GM10266 (cell line): ENCODE results near the gene THRB.

ENCODE experiments used
- DNase-seq: peaks from one replicate; pipeline ENCODE4 v3.0.0; 2012; ENCODE audit errors: extremely low spot score
- CTCF ChIP-seq: IDR thresholded peaks from 2 replicates; pipeline ENCODE4 v1.5.1; 2012; ENCODE audit warnings: mild to moderate bottlenecking, low read depth; ENCODE audit not compliant: control insufficient read depth, insufficient read depth; ENCODE audit errors: missing control alignments

The THRB gene

GRCh38 chr3:24475925-24476324, 18.7 kb downstream of the THRB start:
- DNase-seq: no peak

GRCh38 chr3:24474862-24475261, 19.8 kb downstream of the THRB start:
- no peak for DNase-seq
- TF ChIP-seq CTCF: no peak

More at GRCh38 chr3:24475925-24476324, 18.7 kb downstream of the THRB start:
- TF ChIP-seq CTCF: no peak

GRCh38 chr3:24472358-24472757, 22.3 kb downstream of the THRB start:
- no peak for TF ChIP-seq CTCF
- no peak for DNase-seq

GRCh38 chr3:24471486-24471885, 23.2 kb downstream of the THRB start:
- no peak for TF ChIP-seq CTCF
- DNase-seq: no peak

- no peak for DNase-seq
- no peak for TF ChIP-seq CTCF
Measured at GRCh38 chr3:24470277-24470676, 24.4 kb downstream of the THRB start.

- no peak for TF ChIP-seq CTCF
- DNase-seq: no peak
Measured at GRCh38 chr3:24464389-24464788, 30.3 kb downstream of the THRB start.

GRCh38 chr3:24462737-24463136, 31.9 kb downstream of the THRB start:
- no peak for TF ChIP-seq CTCF
- no peak for DNase-seq
